Ureter (tissue), 1 donor: Measurements from ENCODE around the gene KCNC4. TPM values are rescaled to one million over a fixed set of nuclear protein-coding genes. Genes with fewer than 3 reads are reported as not detected.

ENCODE experiments used
- DNase-seq: peaks from one replicate; pipeline ENCODE4 v3.0.0-alpha.2; 2020; ENCODE audit warnings: low spot score
- total RNA-seq: library from RNA; stranded (reverse); gene quantifications from one replicate; pipeline ENCODE4 v1.2.4, GENCODE V29; 2023
- donor health status: DM: yes; HTN: yes; CAD: no.

KCNC4 gene
- total RNA-seq, 1 donor from 2014 or later, result 5.2 TPM

DNA sequence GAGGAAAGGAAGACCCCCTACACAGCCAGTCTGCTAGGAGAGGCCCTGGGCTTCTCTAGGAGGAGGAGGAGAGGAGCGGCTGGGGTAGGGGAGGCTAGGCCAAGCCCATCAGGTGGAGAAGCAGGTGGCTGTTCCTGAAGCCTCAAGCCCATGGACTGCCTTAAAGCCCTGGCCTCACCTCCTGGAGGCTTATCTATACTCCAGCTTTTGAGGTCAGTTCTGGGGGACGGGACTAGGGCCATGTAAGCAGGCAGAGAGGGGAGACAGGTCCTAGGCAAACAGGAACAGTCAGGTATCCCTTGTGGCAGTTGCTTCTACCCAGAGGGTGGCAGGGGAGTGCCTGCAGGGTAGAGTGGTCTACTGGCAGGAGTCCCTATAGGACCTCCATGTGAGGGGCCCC, 40.6 kb downstream of the KCNC4 start:
- DNase-seq, result no peak

DNA sequence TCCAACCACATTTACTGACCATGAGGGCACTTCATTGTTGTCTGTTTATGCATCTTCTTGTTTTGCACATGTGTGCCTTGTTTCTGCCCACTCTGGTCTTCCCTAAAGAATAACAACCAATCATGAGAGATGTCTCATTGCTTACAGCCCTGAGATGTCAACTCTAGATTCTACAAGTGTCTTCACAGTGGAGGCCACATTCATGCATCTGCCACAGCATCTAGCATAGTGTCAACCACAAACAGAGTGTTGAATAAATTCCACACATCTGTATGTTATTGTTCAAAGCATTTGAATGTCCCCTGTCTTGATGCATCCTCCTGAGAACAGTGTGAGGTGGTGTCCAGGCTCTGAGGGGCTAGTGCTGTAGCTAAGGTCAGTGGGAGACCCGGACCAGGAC, 43.1 kb downstream of the KCNC4 start:
- no peak for DNase-seq

DNA sequence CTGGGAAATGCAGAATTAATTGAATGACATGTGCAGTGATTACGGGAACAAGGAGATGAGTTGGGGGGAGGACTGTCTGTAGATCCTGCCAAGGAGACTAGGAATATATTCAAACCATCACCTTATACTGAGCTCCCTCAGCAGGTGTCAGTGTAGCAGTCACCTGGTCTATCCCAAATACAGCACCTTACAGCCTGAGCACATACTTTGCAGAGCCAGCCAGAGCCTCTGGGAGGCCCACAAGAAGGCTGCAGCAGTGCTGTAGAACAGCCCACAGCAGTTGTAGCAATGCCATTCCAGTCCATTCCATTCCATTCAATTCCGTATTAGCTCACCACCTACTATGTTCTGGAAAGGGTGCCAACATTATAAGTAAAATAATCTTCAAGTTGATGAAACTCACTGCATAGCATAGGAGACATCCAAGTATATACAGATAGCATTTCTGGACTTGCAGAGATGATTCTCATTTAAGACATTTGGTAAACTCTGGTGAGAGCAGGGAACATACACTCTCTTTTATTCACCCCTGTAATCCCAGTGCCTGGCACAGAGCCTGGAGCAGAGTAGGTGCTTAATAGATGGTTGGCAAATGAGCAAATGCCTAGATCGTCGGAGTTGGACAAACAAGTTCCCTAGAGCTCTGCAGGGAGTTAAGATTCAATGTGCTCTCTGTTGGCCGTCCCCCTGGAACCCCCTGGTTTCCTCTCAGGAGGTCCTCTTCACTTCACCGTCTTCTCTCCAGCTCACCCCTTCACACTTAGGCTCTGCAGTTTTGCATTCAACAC, 44.7 kb downstream of the KCNC4 start:
- no peak for DNase-seq

DNA sequence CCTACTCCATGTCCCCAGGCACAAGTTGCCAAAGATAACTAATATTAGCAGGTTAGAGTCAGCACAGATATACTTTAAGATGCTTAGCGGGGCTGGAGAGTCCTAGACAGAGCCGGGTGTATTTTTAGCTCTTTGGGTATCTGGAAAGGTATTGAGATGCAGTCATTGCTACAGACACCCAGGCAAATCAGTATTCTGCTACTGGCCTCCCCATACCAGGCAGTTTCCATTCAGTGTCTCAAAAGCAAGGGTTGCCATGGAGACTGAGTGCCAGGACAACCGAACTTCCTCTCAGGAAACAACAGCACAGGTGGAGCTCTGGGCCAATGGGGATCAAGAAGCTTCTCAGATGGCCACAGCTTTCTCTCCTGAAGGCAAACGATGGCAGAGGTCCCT, 45.3 kb downstream of the KCNC4 start:
- no peak for DNase-seq

DNA sequence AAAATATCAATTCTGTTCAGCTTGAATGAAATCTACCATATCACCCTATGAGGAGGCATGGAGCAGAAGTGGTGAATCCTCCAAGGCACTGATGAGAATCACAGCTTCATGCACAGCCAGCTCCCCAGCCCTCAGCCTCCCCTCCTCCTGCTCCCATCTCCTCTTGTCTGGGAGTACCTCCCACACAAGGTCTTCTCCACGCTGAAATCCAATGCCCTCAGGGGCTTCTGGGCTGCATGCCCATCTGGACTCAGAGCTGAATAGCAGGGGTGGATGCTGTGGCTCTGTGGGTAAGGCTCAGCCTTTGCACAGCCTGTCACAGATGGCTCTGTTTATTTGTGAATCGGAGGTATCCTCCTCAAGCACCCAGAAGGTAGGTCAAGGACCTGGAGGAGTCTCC, 48.6 kb downstream of the KCNC4 start:
- DNase-seq, result no peak

DNA sequence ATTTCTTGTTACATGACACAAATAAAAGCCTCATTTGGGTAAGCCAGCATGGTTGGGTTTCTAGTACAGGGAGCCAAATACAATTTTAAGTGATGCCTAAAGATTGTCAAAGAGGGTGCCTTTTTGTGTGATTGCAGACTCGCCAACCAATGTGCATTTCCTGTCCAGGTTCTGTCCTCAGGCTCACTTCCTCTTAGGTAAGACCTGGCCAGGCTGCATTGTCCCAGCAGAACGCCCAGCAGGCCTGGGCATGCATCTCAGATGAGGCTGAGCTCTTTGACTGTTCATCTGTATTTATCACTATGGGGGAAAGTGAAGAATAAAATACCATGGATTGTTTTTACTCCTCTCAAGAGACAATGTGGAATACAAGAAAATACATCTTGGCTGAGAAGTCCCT, 49.7 kb downstream of the KCNC4 start:
- no peak for DNase-seq

Other genes starting within 250 kb of the KCNC4 start
- 71.0 TPM for gene AHCYL1, start 225.5 kb upstream of the KCNC4 start, total RNA-seq
- gene STRIP1, start 175.7 kb upstream of the KCNC4 start, total RNA-seq, result 41.5 TPM
- gene ALX3, start 139.6 kb upstream of the KCNC4 start, total RNA-seq, result not detected
- gene UBL4B, start 97.9 kb upstream of the KCNC4 start, total RNA-seq, result not detected
- gene SLC6A17, start 59.8 kb upstream of the KCNC4 start, total RNA-seq, result not detected
- 26.2 TPM for gene RBM15, start 129.1 kb downstream of the KCNC4 start, total RNA-seq
- 3.3 TPM for gene SLC16A4, start 180.7 kb downstream of the KCNC4 start, total RNA-seq
- gene LAMTOR5, start 197.4 kb downstream of the KCNC4 start, total RNA-seq, result 119 TPM
- gene PROK1, start 240.8 kb downstream of the KCNC4 start, total RNA-seq, result 9.3 TPM